HG03342 (cell line): ENCODE measurements around the gene CSMD2.

Experiments
- ATAC-seq: cut with Tn5 transposase; IDR thresholded peaks from one replicate; pipeline ENCODE4 v1.9.1; 2021; ENCODE audit warnings: mild to moderate bottlenecking, moderate library complexity; ENCODE audit not compliant: unreplicated experiment

Gene CSMD2

GRCh38 chr1:33825506-33825905 is 339.5 kb downstream of the CSMD2 start:
- ATAC-seq: no peak

- no peak for ATAC-seq
Observed at GRCh38 chr1:33824971-33825370, 340.1 kb downstream of the CSMD2 start.

GRCh38 chr1:33824321-33824720 is 340.7 kb downstream of the CSMD2 start:
- ATAC-seq: no peak

GRCh38 chr1:33823830-33824229 is 341.2 kb downstream of the CSMD2 start:
- ATAC-seq: no peak

GRCh38 chr1:33823401-33823800 is 341.6 kb downstream of the CSMD2 start:
- no peak for ATAC-seq

GRCh38 chr1:33822396-33822795 is 342.6 kb downstream of the CSMD2 start:
- ATAC-seq: no peak

- no peak for ATAC-seq
Observed at GRCh38 chr1:33821291-33821690, 343.7 kb downstream of the CSMD2 start.

- ATAC-seq: no peak
Observed at GRCh38 chr1:33820804-33821203, 344.2 kb downstream of the CSMD2 start.

- no peak for ATAC-seq
Observed at GRCh38 chr1:33819913-33820311, 345.1 kb downstream of the CSMD2 start.

- ATAC-seq: no peak
Observed at GRCh38 chr1:33819290-33819912, 345.6 kb downstream of the CSMD2 start.

GRCh38 chr1:33818071-33818470 is 347.0 kb downstream of the CSMD2 start:
- no peak for ATAC-seq

GRCh38 chr1:33815061-33815460 is 350.0 kb downstream of the CSMD2 start:
- no peak for ATAC-seq

GRCh38 chr1:33814166-33814565 is 350.9 kb downstream of the CSMD2 start:
- no peak for ATAC-seq

- no peak for ATAC-seq
Observed at GRCh38 chr1:33810571-33810970, 354.5 kb downstream of the CSMD2 start.

GRCh38 chr1:33805988-33806387 is 359.0 kb downstream of the CSMD2 start:
- ATAC-seq: no peak

- no peak for ATAC-seq
Observed at GRCh38 chr1:33802268-33802667, 362.8 kb downstream of the CSMD2 start.

GRCh38 chr1:33797849-33798248 is 367.2 kb downstream of the CSMD2 start:
- no peak for ATAC-seq

- no peak for ATAC-seq
Observed at GRCh38 chr1:33792651-33793050, 372.4 kb downstream of the CSMD2 start.

- ATAC-seq: no peak
Observed at GRCh38 chr1:33792216-33792615, 372.8 kb downstream of the CSMD2 start.

GRCh38 chr1:33791251-33791650 is 373.8 kb downstream of the CSMD2 start:
- ATAC-seq: no peak

GRCh38 chr1:33790577-33790976 is 374.5 kb downstream of the CSMD2 start:
- ATAC-seq: no peak

- no peak for ATAC-seq
Observed at GRCh38 chr1:33784876-33785275, 380.2 kb downstream of the CSMD2 start.

GRCh38 chr1:33782776-33783175 is 382.3 kb downstream of the CSMD2 start:
- no peak for ATAC-seq
